Keratinocyte (primary cell): ENCODE measurements around the gene EFCAB6. TPM values are rescaled to one million over a fixed set of nuclear protein-coding genes. Genes with fewer than 3 reads are reported as not detected.

ENCODE experiments used
- DNase-seq: peaks from one replicate; pipeline ENCODE4 v3.0.0-alpha.2; 2011; ENCODE audit warnings: low read depth, missing footprints, low spot score
- FAIRE-seq: peaks from 2 replicates; lab custom pipeline; 2011; peaks lifted over from hg19 to GRCh38; lab: Jason Lieb, UNC
- H2AFZ ChIP-seq: 2 replicates; pipeline ENCODE4 v1.6.0; 2012; ENCODE audit warnings: low read length, control low read depth, inconsistent platforms; ENCODE audit not compliant: control insufficient read depth
- H3K27ac ChIP-seq: 2 replicates; pipeline ENCODE4 v1.5.1; 2011; ENCODE audit warnings: low read length; ENCODE audit not compliant: control insufficient read depth, insufficient read depth
- H3K27me3 ChIP-seq: 3 replicates; pipeline ENCODE4 v1.6.0; 2011; ENCODE audit warnings: low read length; ENCODE audit not compliant: control insufficient read depth, insufficient read depth; ENCODE audit errors: extremely low read depth
- H3K36me3 ChIP-seq, 2 experiments: 2 replicates in 1 of 2; 3 replicates in 1 of 2; pipeline ENCODE4 v1.5.1; 2011; ENCODE audit warnings: low read length in 2 of 2, mild to moderate bottlenecking in 1 of 2; ENCODE audit not compliant: control insufficient read depth in 2 of 2, insufficient read depth in 2 of 2; ENCODE audit errors: extremely low read depth in 1 of 2
- H3K4me1 ChIP-seq: 3 replicates; pipeline ENCODE4 v1.5.1; 2011; ENCODE audit warnings: low read length; ENCODE audit not compliant: control insufficient read depth, insufficient read depth; ENCODE audit errors: extremely low read depth
- H3K4me2 ChIP-seq: 3 replicates; pipeline ENCODE4 v1.6.0; 2011; ENCODE audit warnings: low read depth, low read length; ENCODE audit not compliant: control insufficient read depth, insufficient read depth; ENCODE audit errors: extremely low read depth
- H3K4me3 ChIP-seq, 3 experiments: fragments of 200-600 bp in 1 of 3; sonication (generic) in 1 of 3; 2 replicates in 2 of 3; 3 replicates in 1 of 3; pipeline ENCODE4 v1.5.1; 2011 to 2016; ENCODE audit warnings: low read length in 3 of 3, mild to moderate bottlenecking in 3 of 3, control low read depth in 2 of 3, inconsistent platforms in 1 of 3, low read depth in 1 of 3, mixed read lengths in 1 of 3, mixed run types in 1 of 3, moderate library complexity in 1 of 3; ENCODE audit not compliant: control insufficient read depth in 2 of 3, insufficient read depth in 2 of 3; ENCODE audit errors: extremely low read depth in 1 of 3
- H3K79me2 ChIP-seq: 2 replicates; pipeline ENCODE4 v1.6.0; 2012; ENCODE audit warnings: low read length; ENCODE audit not compliant: control insufficient read depth, insufficient read depth
- H3K9ac ChIP-seq: 3 replicates; pipeline ENCODE4 v1.6.0; 2011; ENCODE audit warnings: low read length; ENCODE audit not compliant: control insufficient read depth, insufficient read depth; ENCODE audit errors: extremely low read depth
- H3K9me1 ChIP-seq: 3 replicates; pipeline ENCODE4 v1.6.0; 2011; ENCODE audit warnings: low read length; ENCODE audit not compliant: control insufficient read depth, insufficient read depth; ENCODE audit errors: extremely low read depth
- H3K9me3 ChIP-seq: 2 replicates; pipeline ENCODE4 v1.5.1; 2012; ENCODE audit warnings: low read depth, low read length; ENCODE audit not compliant: control insufficient read depth
- H4K20me1 ChIP-seq: 3 replicates; pipeline ENCODE4 v1.6.0; 2011; ENCODE audit warnings: low read length; ENCODE audit not compliant: control insufficient read depth, insufficient read depth; ENCODE audit errors: extremely low read depth
- CTCF ChIP-seq, 3 experiments: IDR thresholded peaks in 1 of 3; conservative IDR thresholded peaks in 1 of 3; optimal IDR thresholded peaks in 1 of 3; 2 replicates in 2 of 3; 3 replicates in 1 of 3; pipeline versions ENCODE3 to v1.5.1; 2011; ENCODE audit warnings: low read length in 3 of 3, mild to moderate bottlenecking in 3 of 3, moderate library complexity in 2 of 3, control low read depth in 1 of 3, inconsistent platforms in 1 of 3; ENCODE audit not compliant: insufficient read depth in 2 of 3; ENCODE audit errors: extremely low read depth in 1 of 3
- EZH2 ChIP-seq: IDR thresholded peaks from one replicate; pipeline ENCODE4 v1.6.1; 2012; ENCODE audit warnings: inconsistent platforms, mild to moderate bottlenecking, low read length, moderate library complexity
- dilution Hi-C: fragments of 300-500 bp; cut with MboI; formaldehyde crosslinking; loops from one replicate; pipeline ENCODE4 v1.7.0; 2020; ENCODE audit warnings: low sequenced_read_pairs; ENCODE audit not compliant: extremely low pct_ligation_motif_present
- polyA plus RNA-seq, 5 experiments: library from polyadenylated mRNA; depleted of rRNA in 3 of 5; stranded (reverse) in 3 of 5; stranded (forward) in 1 of 5; unstranded in 1 of 5; fragments of >200 nt; gene quantifications; 1 replicate in 1 of 5; 2 replicates in 3 of 5; 3 replicates in 1 of 5; pipeline versions ENCODE4 v1.2.1 to v1.2.3, GENCODE V29; 2011 to 2012; ENCODE audit warnings: missing spikeins in 2 of 5, low read depth in 1 of 5, low replicate concordance in 1 of 5

EFCAB6 gene
- polyA plus RNA-seq, 1 donor (not counting 4 experiments of a cell fraction or from before 2014, with no cell fraction given): 0.18 TPM

- DNase-seq (no peak), FAIRE-seq (no peak)
- H3K4me1 ChIP-seq: no peaks in the 10 kb centered on the region
- dilution Hi-C loops: no loop called here
- no peak overlapping the region for H3K4me2 ChIP-seq
- no peak overlapping the region for H3K9ac ChIP-seq
- no peaks in the 10 kb centered on the region for H3K9me1 ChIP-seq
- no peaks in the 10 kb centered on the region for H3K36me3 ChIP-seq
- no peaks in the 10 kb centered on the region for H4K20me1 ChIP-seq
- no peak overlapping the region for H3K4me3 ChIP-seq
- no peaks in the 10 kb centered on the region for H3K27me3 ChIP-seq
- no peak overlapping the region for H3K27ac ChIP-seq
- H3K9me3 ChIP-seq: no peaks in the 10 kb centered on the region
- TF ChIP-seq EZH2 (no peak), CTCF (optimal IDR thresholded peaks at IDR 0.05 in 1 of 3, IDR thresholded peaks at IDR 0.05 in 1 of 3, conservative IDR thresholded peaks at IDR 0.05 in 1 of 3; ENCODE audit: extremely low read depth in 1 of 3, insufficient read depth in 2 of 3, low read length in 3 of 3) (no peak)
- no peaks in the 10 kb centered on the region for H3K79me2 ChIP-seq
- H2AFZ ChIP-seq: no peak overlapping the region
Observed at GRCh38 chr22:43633631-43634285, 178.3 kb downstream of the EFCAB6 start.

- FAIRE-seq (no peak), DNase-seq (no peak)
- Histone ChIP-seq H3K4me2 (no peak overlapping the region), H3K9ac (no peak overlapping the region), H3K36me3 (no peaks in the 10 kb centered on the region), H3K4me3 (no peak overlapping the region), H2AFZ (no peak overlapping the region), H3K9me1 (no peaks in the 10 kb centered on the region), H4K20me1 (no peaks in the 10 kb centered on the region), H3K27ac (no peak overlapping the region), H3K9me3 (no peaks in the 10 kb centered on the region), H3K79me2 (no peaks in the 10 kb centered on the region), H3K4me1 (no peaks in the 10 kb centered on the region), H3K27me3 (no peaks in the 10 kb centered on the region)
- dilution Hi-C loops: no loop called here
- TF ChIP-seq CTCF (optimal IDR thresholded peaks at IDR 0.05 in 1 of 3, IDR thresholded peaks at IDR 0.05 in 1 of 3, conservative IDR thresholded peaks at IDR 0.05 in 1 of 3; ENCODE audit: extremely low read depth in 1 of 3, insufficient read depth in 2 of 3, low read length in 3 of 3) (no peak), EZH2 (no peak)
Observed at GRCh38 chr22:43631846-43632245, 180.3 kb downstream of the EFCAB6 start.
